ENCODE data around the gene COMMD6.

Gene COMMD6

GRCh38 chr13:75492389-75492788 lies 45.3 kb downstream of the COMMD6 start:
- H3K9me3 Mint-ChIP-seq: no peaks in the 10 kb centered on the region
- no peak for DNase-seq
- H3K27ac Mint-ChIP-seq: no peak overlapping the region
- peaks cover 4% of the 10 kb centered on the region for H3K27me3 Mint-ChIP-seq (ENCODE audit: low read depth, poor library complexity)
- TF ChIP-seq CTCF (IDR thresholded peaks at IDR 0.05): no peak
- no peaks in the 10 kb centered on the region for H3K4me1 Mint-ChIP-seq
- no peak overlapping the region for H3K4me3 Mint-ChIP-seq
- H3K36me3 Mint-ChIP-seq (ENCODE audit: low read depth): no peaks in the 10 kb centered on the region

- Mint-ChIP-seq H3K36me3 (ENCODE audit: low read depth) (no peaks in the 10 kb centered on the region), H3K9me3 (no peaks in the 10 kb centered on the region), H3K27me3 (ENCODE audit: low read depth, poor library complexity) (peaks cover 4% of the 10 kb centered on the region), H3K4me1 (no peaks in the 10 kb centered on the region), H3K4me3 (no peak overlapping the region), H3K27ac (no peak overlapping the region)
- TF ChIP-seq CTCF (IDR thresholded peaks at IDR 0.05): no peak
- no peak for DNase-seq
These were observed 46.3 kb downstream of the COMMD6 start for GRCh38 chr13:75491376-75491775.

GRCh38 chr13:75489502-75490263 lies 48.0 kb downstream of the COMMD6 start:
- Mint-ChIP-seq H3K4me3 (no peak overlapping the region), H3K27ac (no peak overlapping the region), H3K4me1 (peaks cover 4% of the 10 kb centered on the region), H3K9me3 (no peaks in the 10 kb centered on the region), H3K27me3 (ENCODE audit: low read depth, poor library complexity) (peaks cover 6% of the 10 kb centered on the region), H3K36me3 (ENCODE audit: low read depth) (no peaks in the 10 kb centered on the region)
- no peak for TF ChIP-seq CTCF (IDR thresholded peaks at IDR 0.05)
- no peak for DNase-seq

GRCh38 chr13:75486146-75487062 lies 51.2 kb downstream of the COMMD6 start:
- no peak for TF ChIP-seq CTCF (IDR thresholded peaks at IDR 0.05)
- H3K9me3 Mint-ChIP-seq: no peaks in the 10 kb centered on the region
- H3K36me3 Mint-ChIP-seq (ENCODE audit: low read depth): no peaks in the 10 kb centered on the region
- DNase-seq: no peak
- H3K4me3 Mint-ChIP-seq: no peak overlapping the region
- peaks cover 2% of the 10 kb centered on the region for H3K27me3 Mint-ChIP-seq (ENCODE audit: low read depth, poor library complexity)
- peak overlapping the region; percentile 77 for H3K27ac Mint-ChIP-seq
- H3K4me1 Mint-ChIP-seq: peaks cover 11% of the 10 kb centered on the region

- DNase-seq: no peak
- H3K4me3 Mint-ChIP-seq: no peak overlapping the region
- H3K36me3 Mint-ChIP-seq (ENCODE audit: low read depth): no peaks in the 10 kb centered on the region
- peaks cover 2% of the 10 kb centered on the region for H3K27me3 Mint-ChIP-seq (ENCODE audit: low read depth, poor library complexity)
- no peak for TF ChIP-seq CTCF (IDR thresholded peaks at IDR 0.05)
- H3K9me3 Mint-ChIP-seq: no peaks in the 10 kb centered on the region
- peaks cover 15% of the 10 kb centered on the region for H3K4me1 Mint-ChIP-seq
- H3K27ac Mint-ChIP-seq: peak overlapping the region; percentile 77
These were observed 52.2 kb downstream of the COMMD6 start for GRCh38 chr13:75485286-75486062.
